HEK293 (cell line): Measurements from ENCODE around the gene KIF25.

Source experiments
- CTCF ChIA-PET: fragments of 350-600 bp; formaldehyde crosslinking; extraction: SDS; loops from one replicate; lab custom pipeline; 2021; ENCODE audit warnings: antibody characterized with exemption; lab: Yijun Ruan, JAX
- POLR2A ChIA-PET: fragments of 300-600 bp; formaldehyde crosslinking; extraction: SDS; loops from one replicate; lab custom pipeline; 2020; ENCODE audit warnings: antibody characterized with exemption, inconsistent platforms; lab: Yijun Ruan, JAX
- H3K27ac ChIP-seq: fragments of 200-500 bp; sonication (Bioruptor generic); 2 replicates; pipeline ENCODE4 v1.5.1; 2014; ENCODE audit warnings: low read depth, low read length, control low read depth, inconsistent platforms; ENCODE audit errors: extremely low read depth
- H3K36me3 ChIP-seq, 2 experiments: fragments of 200-500 bp in 1 of 2; sonication (Bioruptor generic) in 1 of 2; 1 replicate in 1 of 2; 2 replicates in 1 of 2; pipeline ENCODE4 v1.5.1; 2014 to 2017; ENCODE audit warnings: inconsistent platforms in 2 of 2, low read length in 2 of 2; ENCODE audit not compliant: control insufficient read depth in 2 of 2, insufficient read depth in 1 of 2
- H3K4me1 ChIP-seq: fragments of 200-500 bp; sonication (Bioruptor generic); 2 replicates; pipeline ENCODE4 v1.5.1; 2014; ENCODE audit warnings: mild to moderate bottlenecking, low read length, inconsistent platforms; ENCODE audit not compliant: control insufficient read depth, insufficient read depth
- H3K4me3 ChIP-seq: 2 replicates; pipeline ENCODE4 v1.5.1; 2011; ENCODE audit warnings: low read depth, mild to moderate bottlenecking, control low read depth, low read length, moderate library complexity
- H3K9me3 ChIP-seq: fragments of 200-500 bp; sonication (Bioruptor generic); 2 replicates; pipeline ENCODE4 v1.5.1; 2014; ENCODE audit warnings: low read depth, low read length, inconsistent platforms; ENCODE audit not compliant: control insufficient read depth, insufficient read depth
- IKZF3 ChIP-seq: fragments of 450-650 bp; IDR thresholded peaks from 2 replicates; pipeline ENCODE4 v1.5.0; 2018; ENCODE audit warnings: missing biosample characterization, mild to moderate bottlenecking, missing genetic modification characterization, moderate library complexity
- MZF1 ChIP-seq: fragments of 450-650 bp; formaldehyde crosslinking; IDR thresholded peaks from 2 replicates; pipeline ENCODE4 v1.5.1; 2017; ENCODE audit warnings: missing biosample characterization, missing genetic modification characterization, borderline replicate concordance
- REPIN1 ChIP-seq: fragments of 450-650 bp; formaldehyde crosslinking; IDR thresholded peaks from 2 replicates; pipeline ENCODE4 v1.5.1; 2017; ENCODE audit warnings: missing biosample characterization, missing genetic modification characterization, low read depth
- ZFP37 ChIP-seq: fragments of 450-650 bp; formaldehyde crosslinking; IDR thresholded peaks from 2 replicates; pipeline ENCODE4 v1.5.1; 2016; ENCODE audit warnings: missing biosample characterization, missing genetic modification characterization
- ZNF157 ChIP-seq: fragments of 450-650 bp; formaldehyde crosslinking; IDR thresholded peaks from 2 replicates; pipeline ENCODE4 v1.5.1; 2016; ENCODE audit warnings: missing biosample characterization, missing genetic modification characterization
- ZNF175 ChIP-seq: fragments of 450-650 bp; formaldehyde crosslinking; IDR thresholded peaks from 2 replicates; pipeline ENCODE4 v1.5.1; 2016; ENCODE audit warnings: missing biosample characterization, missing genetic modification characterization
- ZNF24 ChIP-seq: fragments of 450-650 bp; formaldehyde crosslinking; IDR thresholded peaks from 2 replicates; pipeline ENCODE4 v1.5.1; 2016; ENCODE audit warnings: missing biosample characterization, missing genetic modification characterization
- ZNF350 ChIP-seq: fragments of 450-650 bp; formaldehyde crosslinking; IDR thresholded peaks from 2 replicates; pipeline ENCODE4 v1.5.0; 2017; ENCODE audit warnings: missing biosample characterization, mild to moderate bottlenecking, missing genetic modification characterization
- ZNF404 ChIP-seq: fragments of 450-650 bp; formaldehyde crosslinking; IDR thresholded peaks from 2 replicates; pipeline ENCODE4 v1.5.1; 2017; ENCODE audit warnings: missing biosample characterization, missing genetic modification characterization
- ZNF416 ChIP-seq: fragments of 450-650 bp; formaldehyde crosslinking; IDR thresholded peaks from 2 replicates; pipeline ENCODE4 v1.5.1; 2016; ENCODE audit warnings: missing biosample characterization, missing genetic modification characterization
- ZNF501 ChIP-seq: fragments of 450-650 bp; formaldehyde crosslinking; IDR thresholded peaks from 2 replicates; pipeline ENCODE4 v1.5.1; 2016; ENCODE audit warnings: missing biosample characterization, missing genetic modification characterization
- ZNF510 ChIP-seq: fragments of 450-650 bp; formaldehyde crosslinking; IDR thresholded peaks from 2 replicates; pipeline ENCODE4 v1.5.1; 2018; ENCODE audit warnings: mild to moderate bottlenecking, missing genetic modification characterization, missing biosample characterization; ENCODE audit not compliant: insufficient replicate concordance
- ZNF549 ChIP-seq: fragments of 450-650 bp; IDR thresholded peaks from 2 replicates; pipeline ENCODE4 v1.5.1; 2018; ENCODE audit warnings: missing biosample characterization, missing genetic modification characterization, mild to moderate bottlenecking, inconsistent platforms, moderate library complexity
- ZNF560 ChIP-seq: fragments of 450-650 bp; formaldehyde crosslinking; IDR thresholded peaks from 2 replicates; pipeline ENCODE4 v1.5.1; 2017; ENCODE audit warnings: missing biosample characterization, missing genetic modification characterization, borderline replicate concordance
- ZNF626 ChIP-seq: fragments of 450-650 bp; sonication (Bioruptor Pico); formaldehyde crosslinking; IDR thresholded peaks from 2 replicates; pipeline ENCODE4 v1.5.1; 2018; ENCODE audit warnings: missing biosample characterization, missing genetic modification characterization, inconsistent platforms
- ZNF660 ChIP-seq: fragments of 450-650 bp; IDR thresholded peaks from 2 replicates; pipeline ENCODE4 v1.5.1; 2018; ENCODE audit warnings: missing biosample characterization, mild to moderate bottlenecking, missing genetic modification characterization
- ZNF670 ChIP-seq: fragments of 450-650 bp; formaldehyde crosslinking; IDR thresholded peaks from 2 replicates; pipeline ENCODE4 v1.5.1; 2016; ENCODE audit warnings: missing biosample characterization, missing genetic modification characterization, low read depth
- ZNF707 ChIP-seq: fragments of 450-650 bp; formaldehyde crosslinking; IDR thresholded peaks from 2 replicates; pipeline ENCODE4 v1.5.1; 2016; ENCODE audit warnings: missing biosample characterization, missing genetic modification characterization
- ZNF785 ChIP-seq: fragments of 450-650 bp; formaldehyde crosslinking; IDR thresholded peaks from 2 replicates; pipeline ENCODE4 v1.5.1; 2016; ENCODE audit warnings: missing biosample characterization, missing genetic modification characterization
- ZSCAN30 ChIP-seq: fragments of 450-650 bp; IDR thresholded peaks from 2 replicates; pipeline ENCODE4 v1.5.1; 2018; ENCODE audit warnings: missing biosample characterization, mild to moderate bottlenecking, missing genetic modification characterization, moderate library complexity
- TF ChIP-seq, protein P1 (sequence below): fragments of 450-650 bp; formaldehyde crosslinking; IDR thresholded peaks from 2 replicates; pipeline ENCODE4 v1.5.1; 2016; ENCODE audit warnings: missing biosample characterization, missing genetic modification characterization
- TF ChIP-seq, protein P2 (sequence below): fragments of 450-650 bp; formaldehyde crosslinking; optimal IDR thresholded peaks from 2 replicates; pipeline ENCODE3; 2016; ENCODE audit warnings: missing biosample characterization, mild to moderate bottlenecking, missing genetic modification characterization
- TF ChIP-seq, protein P3 (sequence below): fragments of 450-650 bp; formaldehyde crosslinking; IDR thresholded peaks from 2 replicates; pipeline ENCODE4 v1.5.1; 2017; ENCODE audit warnings: missing biosample characterization, missing genetic modification characterization
- TF ChIP-seq, protein P4 (sequence below): fragments of 450-650 bp; formaldehyde crosslinking; IDR thresholded peaks from 2 replicates; pipeline ENCODE4 v1.5.1; 2016; ENCODE audit warnings: missing biosample characterization, missing genetic modification characterization
- TF ChIP-seq, protein P5 (sequence below): fragments of 450-650 bp; formaldehyde crosslinking; conservative IDR thresholded peaks from 2 replicates; pipeline ENCODE4 v1.5.1; 2016; ENCODE audit warnings: low read depth, missing biosample characterization, missing genetic modification characterization

The KIF25 gene

DNA sequence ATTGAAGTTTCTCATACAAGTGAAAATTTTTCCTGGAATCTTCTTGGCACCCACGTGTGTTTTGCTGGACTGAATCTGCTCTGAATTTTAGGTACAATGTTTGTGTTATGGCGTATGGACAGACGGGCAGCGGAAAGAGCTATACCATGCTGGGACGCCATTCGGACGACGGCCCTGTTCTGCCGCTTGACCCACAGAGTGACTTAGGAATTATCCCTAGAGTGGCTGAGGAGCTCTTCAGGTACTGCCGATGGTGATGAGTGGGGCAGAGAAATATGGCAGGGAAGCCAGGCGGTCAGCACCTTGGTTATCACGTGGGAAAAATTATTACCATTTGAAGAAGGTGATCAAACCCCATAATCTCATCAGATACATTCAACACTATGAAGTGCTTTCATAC is 36.3 kb downstream of the KIF25 start:
- ChIA-PET CTCF (interaction anchor here (0.6 to 1.1 kb wide), 5 partner anchors 13 to 769 kb away, joined by 3 to 5 read pairs (median 3); no protein-coding TSS in a partner anchor), POLR2A (no interaction called here)

DNA sequence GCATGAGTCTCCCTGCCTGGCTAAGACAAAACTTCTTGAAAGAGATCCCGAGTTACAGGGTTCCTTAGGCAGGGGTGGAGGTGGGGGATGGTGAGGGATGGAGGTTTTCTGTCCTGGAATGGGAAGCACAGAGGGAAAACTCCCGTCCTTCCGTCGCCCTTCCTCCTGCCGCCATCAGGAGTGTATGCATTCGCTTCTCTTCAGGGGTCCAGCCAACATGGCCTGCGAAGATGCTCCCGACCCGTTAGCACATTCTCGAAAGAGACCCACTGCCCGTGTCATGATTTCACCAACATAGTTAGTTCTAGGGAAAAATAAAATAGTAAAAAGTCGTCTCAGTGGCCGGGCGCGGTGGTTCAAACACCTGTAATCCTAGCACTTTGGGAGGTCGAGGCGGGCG is 37.1 kb downstream of the KIF25 start:
- peak overlapping the region; percentile 77; the same call in 1 of the 2 replicates for H3K27ac ChIP-seq

More for the DNA sequence above, 36.3 kb downstream of the KIF25 start:
- Histone ChIP-seq H3K4me1 (peaks cover 8% of the 10 kb centered on the region), H3K9me3 (no peaks in the 10 kb centered on the region), H3K4me3 (no peak overlapping the region), H3K36me3 (peaks cover 0 to 3% of the 10 kb centered on the region in 2 experiments; a peak in 1 of 3 replicates), H3K27ac (no peak overlapping the region)
- no peak for TF ChIP-seq ZNF510 (tag by site-specific recombination)
- TF ChIP-seq ZFP37 (tag by site-specific recombination), result no peak
- TF ChIP-seq ZNF670 (tag by site-specific recombination), result no peak
- TF ChIP-seq ZNF350, result no peak
- TF ChIP-seq ZNF24 (tag by site-specific recombination), result no peak
- no peak for TF ChIP-seq ZNF560
- TF ChIP-seq, protein P1, sequence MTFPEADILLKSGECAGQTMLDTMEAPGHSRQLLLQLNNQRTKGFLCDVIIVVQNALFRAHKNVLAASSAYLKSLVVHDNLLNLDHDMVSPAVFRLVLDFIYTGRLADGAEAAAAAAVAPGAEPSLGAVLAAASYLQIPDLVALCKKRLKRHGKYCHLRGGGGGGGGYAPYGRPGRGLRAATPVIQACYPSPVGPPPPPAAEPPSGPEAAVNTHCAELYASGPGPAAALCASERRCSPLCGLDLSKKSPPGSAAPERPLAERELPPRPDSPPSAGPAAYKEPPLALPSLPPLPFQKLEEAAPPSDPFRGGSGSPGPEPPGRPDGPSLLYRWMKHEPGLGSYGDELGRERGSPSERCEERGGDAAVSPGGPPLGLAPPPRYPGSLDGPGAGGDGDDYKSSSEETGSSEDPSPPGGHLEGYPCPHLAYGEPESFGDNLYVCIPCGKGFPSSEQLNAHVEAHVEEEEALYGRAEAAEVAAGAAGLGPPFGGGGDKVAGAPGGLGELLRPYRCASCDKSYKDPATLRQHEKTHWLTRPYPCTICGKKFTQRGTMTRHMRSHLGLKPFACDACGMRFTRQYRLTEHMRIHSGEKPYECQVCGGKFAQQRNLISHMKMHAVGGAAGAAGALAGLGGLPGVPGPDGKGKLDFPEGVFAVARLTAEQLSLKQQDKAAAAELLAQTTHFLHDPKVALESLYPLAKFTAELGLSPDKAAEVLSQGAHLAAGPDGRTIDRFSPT (tag by site-specific recombination), result no peak
- TF ChIP-seq ZNF707, result no peak
- TF ChIP-seq ZNF404, result no peak
- TF ChIP-seq ZNF501 (tag by site-specific recombination), result no peak
- TF ChIP-seq MZF1, result no peak
- TF ChIP-seq ZNF157, result no peak
- TF ChIP-seq ZNF660, result no peak
- TF ChIP-seq ZNF175, result no peak
- TF ChIP-seq, protein P2, sequence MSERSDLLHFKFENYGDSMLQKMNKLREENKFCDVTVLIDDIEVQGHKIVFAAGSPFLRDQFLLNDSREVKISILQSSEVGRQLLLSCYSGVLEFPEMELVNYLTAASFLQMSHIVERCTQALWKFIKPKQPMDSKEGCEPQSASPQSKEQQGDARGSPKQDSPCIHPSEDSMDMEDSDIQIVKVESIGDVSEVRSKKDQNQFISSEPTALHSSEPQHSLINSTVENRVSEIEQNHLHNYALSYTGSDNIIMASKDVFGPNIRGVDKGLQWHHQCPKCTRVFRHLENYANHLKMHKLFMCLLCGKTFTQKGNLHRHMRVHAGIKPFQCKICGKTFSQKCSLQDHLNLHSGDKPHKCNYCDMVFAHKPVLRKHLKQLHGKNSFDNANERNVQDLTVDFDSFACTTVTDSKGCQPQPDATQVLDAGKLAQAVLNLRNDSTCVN (tag by site-specific recombination), result no peak
- TF ChIP-seq, protein P3, sequence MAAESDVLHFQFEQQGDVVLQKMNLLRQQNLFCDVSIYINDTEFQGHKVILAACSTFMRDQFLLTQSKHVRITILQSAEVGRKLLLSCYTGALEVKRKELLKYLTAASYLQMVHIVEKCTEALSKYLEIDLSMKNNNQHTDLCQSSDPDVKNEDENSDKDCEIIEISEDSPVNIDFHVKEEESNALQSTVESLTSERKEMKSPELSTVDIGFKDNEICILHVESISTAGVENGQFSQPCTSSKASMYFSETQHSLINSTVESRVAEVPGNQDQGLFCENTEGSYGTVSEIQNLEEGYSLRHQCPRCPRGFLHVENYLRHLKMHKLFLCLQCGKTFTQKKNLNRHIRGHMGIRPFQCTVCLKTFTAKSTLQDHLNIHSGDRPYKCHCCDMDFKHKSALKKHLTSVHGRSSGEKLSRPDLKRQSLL (tag by site-specific recombination), result no peak
- no peak for TF ChIP-seq ZNF416 (tag by site-specific recombination)
- no peak for TF ChIP-seq ZSCAN30 (tag by site-specific recombination)

More for the DNA sequence above, 37.1 kb downstream of the KIF25 start:
- peaks cover 8% of the 10 kb centered on the region for H3K4me1 ChIP-seq
- TF ChIP-seq ZNF626 (tag by site-specific recombination), result no peak
- no peak for TF ChIP-seq ZNF785 (tag by site-specific recombination)
- TF ChIP-seq, protein P4, sequence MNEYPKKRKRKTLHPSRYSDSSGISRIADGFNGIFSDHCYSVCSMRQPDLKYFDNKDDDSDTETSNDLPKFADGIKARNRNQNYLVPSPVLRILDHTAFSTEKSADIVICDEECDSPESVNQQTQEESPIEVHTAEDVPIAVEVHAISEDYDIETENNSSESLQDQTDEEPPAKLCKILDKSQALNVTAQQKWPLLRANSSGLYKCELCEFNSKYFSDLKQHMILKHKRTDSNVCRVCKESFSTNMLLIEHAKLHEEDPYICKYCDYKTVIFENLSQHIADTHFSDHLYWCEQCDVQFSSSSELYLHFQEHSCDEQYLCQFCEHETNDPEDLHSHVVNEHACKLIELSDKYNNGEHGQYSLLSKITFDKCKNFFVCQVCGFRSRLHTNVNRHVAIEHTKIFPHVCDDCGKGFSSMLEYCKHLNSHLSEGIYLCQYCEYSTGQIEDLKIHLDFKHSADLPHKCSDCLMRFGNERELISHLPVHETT (tag by site-specific recombination), result no peak
- TF ChIP-seq, protein P5, sequence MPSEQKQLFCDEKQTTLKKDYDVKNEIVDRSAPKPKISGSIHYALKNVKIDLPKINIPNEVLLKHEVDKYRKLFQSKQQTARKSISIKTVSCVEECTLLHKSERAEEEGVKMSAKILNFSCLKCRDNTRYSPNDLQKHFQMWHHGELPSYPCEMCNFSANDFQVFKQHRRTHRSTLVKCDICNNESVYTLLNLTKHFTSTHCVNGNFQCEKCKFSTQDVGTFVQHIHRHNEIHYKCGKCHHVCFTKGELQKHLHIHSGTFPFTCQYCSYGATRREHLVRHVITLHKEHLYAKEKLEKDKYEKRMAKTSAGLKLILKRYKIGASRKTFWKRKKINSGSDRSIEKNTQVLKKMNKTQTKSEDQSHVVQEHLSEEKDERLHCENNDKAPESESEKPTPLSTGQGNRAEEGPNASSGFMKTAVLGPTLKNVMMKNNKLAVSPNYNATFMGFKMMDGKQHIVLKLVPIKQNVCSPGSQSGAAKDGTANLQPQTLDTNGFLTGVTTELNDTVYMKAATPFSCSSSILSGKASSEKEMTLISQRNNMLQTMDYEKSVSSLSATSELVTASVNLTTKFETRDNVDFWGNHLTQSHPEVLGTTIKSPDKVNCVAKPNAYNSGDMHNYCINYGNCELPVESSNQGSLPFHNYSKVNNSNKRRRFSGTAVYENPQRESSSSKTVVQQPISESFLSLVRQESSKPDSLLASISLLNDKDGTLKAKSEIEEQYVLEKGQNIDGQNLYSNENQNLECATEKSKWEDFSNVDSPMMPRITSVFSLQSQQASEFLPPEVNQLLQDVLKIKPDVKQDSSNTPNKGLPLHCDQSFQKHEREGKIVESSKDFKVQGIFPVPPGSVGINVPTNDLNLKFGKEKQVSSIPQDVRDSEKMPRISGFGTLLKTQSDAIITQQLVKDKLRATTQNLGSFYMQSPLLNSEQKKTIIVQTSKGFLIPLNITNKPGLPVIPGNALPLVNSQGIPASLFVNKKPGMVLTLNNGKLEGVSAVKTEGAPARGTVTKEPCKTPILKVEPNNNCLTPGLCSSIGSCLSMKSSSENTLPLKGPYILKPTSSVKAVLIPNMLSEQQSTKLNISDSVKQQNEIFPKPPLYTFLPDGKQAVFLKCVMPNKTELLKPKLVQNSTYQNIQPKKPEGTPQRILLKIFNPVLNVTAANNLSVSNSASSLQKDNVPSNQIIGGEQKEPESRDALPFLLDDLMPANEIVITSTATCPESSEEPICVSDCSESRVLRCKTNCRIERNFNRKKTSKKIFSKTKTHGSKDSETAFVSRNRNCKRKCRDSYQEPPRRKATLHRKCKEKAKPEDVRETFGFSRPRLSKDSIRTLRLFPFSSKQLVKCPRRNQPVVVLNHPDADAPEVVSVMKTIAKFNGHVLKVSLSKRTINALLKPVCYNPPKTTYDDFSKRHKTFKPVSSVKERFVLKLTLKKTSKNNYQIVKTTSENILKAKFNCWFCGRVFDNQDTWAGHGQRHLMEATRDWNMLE, result no peak
- TF ChIP-seq ZNF549 (tag by site-specific recombination), result no peak
- no peak for TF ChIP-seq REPIN1 (tag by site-specific recombination)
- 0 out of 2 replicates have a peak, but pooled peaks have one; percentile 33 for TF ChIP-seq IKZF3 (tag by site-specific recombination)
- peaks cover 0 to 3% of the 10 kb centered on the region in 2 experiments; a peak in 1 of 3 replicates for H3K36me3 ChIP-seq
- ChIA-PET POLR2A (interaction anchor here (1.2 kb wide), 1 partner anchor 27 kb away, joined by 11 read pairs; no protein-coding TSS in a partner anchor), CTCF (interaction anchor here (1.1 kb wide), 1 partner anchor 19 kb away, joined by 3 read pairs; no protein-coding TSS in a partner anchor)
- H3K9me3 ChIP-seq, result no peaks in the 10 kb centered on the region
- no peak overlapping the region for H3K4me3 ChIP-seq
